T-helper 9 cell (primary cell): ENCODE results near the gene SCMH1.
A peak's percentile ranks its signal among the peaks of the same experiment; 100 is the strongest.

ENCODE experiments used
- DNase-seq: peaks from one replicate; pipeline ENCODE4 v3.0.0-alpha.2; 2020

Gene SCMH1

GRCh38 chr1:40987439-40988276 is 254.4 kb downstream of the SCMH1 start:
- no peak for DNase-seq

- DNase-seq: no peak
Measured at GRCh38 chr1:40986956-40987355, 255.2 kb downstream of the SCMH1 start.

- no peak for DNase-seq
Measured at GRCh38 chr1:40986328-40986783, 255.8 kb downstream of the SCMH1 start.

- DNase-seq: no peak
Measured at GRCh38 chr1:40985875-40986274, 256.2 kb downstream of the SCMH1 start.

DNA sequence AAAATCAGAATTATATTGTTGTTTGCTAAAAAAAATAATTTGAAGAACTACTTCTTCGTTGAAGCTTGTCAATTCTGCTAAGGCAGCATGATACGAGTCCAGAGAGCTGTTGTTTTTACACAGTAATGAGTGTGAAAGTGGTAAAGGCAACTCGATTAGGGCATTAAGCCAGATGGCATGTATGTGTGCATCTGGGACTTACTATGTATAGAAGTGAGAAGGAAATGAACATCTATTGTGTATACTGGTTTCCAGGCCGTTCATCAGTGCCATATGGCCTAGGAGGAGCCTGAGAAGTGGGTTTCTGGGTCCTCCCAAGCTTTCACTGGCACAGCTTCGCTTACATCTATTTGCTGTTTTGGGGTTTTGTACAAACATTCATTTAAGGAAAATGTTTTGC is 256.9 kb downstream of the SCMH1 start:
- DNase-seq: no peak

DNA sequence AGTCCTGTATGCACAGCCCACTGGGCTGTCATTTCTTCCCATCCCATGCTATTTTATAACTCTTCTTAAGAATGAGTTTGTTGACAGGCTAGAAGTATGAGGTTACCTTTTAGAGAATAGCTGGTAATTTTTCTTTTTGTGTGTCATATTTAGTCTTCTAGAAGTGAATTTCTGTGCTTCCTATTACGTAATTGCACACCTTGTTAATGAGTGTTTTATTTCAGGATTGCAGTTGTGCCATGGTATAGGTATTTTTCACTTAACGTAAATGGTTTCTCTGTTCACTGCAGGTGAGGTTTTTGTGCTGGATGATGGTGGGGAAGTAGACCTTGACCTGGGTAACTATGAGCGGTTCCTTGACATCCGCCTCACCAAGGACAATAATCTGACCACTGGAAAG is 257.6 kb downstream of the SCMH1 start:
- no peak for DNase-seq

DNA sequence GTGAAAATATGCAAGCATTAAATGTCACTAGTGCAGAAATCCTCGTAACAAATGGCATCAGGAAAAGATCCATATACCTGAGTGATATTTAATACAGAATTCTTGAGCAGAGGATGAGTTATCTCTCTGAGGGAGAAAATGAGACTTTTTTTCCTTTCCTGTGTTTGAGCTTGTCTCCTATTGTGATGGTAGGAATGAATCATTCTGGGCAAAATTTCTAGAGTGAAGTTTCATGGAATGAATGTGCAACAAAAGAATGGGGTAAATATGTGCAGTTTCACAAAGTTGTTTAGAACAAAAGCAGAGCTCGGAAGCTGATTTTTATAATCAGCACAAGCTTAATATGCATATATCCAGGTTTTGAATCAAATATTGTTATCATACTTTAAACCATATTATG is 258.0 kb downstream of the SCMH1 start:
- no peak for DNase-seq

DNA sequence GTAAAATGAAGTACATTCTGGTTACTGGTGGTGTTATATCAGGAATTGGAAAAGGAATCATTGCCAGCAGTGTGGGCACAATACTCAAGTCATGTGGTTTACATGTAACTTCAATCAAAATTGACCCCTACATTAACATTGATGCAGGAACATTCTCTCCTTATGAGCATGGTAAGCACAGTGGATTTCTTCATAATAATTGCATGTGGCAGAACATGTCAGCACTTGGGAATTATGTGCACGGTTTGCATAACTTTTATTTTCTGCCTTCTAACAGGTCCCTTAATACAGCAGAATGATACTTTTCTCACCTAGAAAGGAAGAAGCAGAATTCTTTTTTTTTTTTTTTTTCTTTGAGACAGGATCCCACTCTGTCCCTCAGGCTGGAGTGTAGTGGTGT is 258.8 kb downstream of the SCMH1 start:
- DNase-seq: no peak

DNA sequence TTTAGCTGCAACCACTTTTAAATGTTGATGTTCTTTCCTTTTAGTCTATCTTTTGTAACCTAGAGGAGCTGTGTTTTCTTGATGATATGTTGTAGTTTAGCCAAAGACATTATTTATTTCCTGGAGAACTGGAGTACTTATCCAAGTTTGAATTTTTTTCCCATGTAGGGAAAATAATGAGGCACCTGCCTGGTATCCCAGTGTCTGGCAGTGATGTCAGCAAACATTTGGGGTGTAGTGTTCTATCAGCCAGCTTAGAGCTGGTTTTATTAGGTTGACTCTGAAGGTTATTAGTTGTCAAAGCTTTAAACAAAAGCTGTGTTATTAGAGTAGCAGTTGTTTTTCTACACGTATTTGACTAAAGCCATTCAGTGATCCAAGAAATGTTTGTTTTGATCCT is 259.4 kb downstream of the SCMH1 start:
- DNase-seq: no peak

DNA sequence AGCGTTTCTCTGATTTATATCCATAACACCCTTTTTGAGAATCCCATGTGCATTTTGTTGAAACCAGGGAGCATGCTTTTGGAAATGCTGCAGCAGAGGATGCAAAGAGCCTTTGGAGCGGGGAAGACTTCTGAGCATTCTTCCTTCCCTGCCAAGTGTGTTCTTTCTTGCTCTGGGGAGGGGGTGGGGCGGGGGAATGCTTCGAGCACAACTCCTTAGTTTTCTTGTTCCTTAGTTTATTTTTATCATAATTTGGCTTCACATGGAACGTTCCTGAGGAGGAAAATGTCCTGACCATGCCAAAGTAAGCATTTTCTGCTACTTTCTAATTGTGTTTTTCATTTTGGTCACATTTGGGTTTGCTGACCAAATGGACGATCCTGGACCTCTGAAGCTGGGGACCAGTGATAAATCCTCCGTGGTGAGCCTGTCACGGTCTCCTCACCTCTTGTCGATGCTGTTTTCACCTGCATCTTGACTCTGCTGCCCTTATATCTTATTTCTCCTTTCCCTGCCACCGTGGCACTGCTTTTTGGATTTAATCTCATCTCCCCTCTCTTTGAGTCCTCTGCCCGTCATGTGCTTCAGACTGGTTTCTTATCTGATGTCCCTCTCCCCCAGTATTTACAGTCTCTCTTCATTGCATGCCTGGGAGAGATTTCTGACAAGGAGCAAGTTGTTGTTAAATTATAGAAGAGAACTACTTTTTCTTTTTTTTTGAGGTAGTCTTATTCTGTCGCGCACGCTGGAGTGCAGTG is 260.2 kb downstream of the SCMH1 start:
- DNase-seq: no peak

DNA sequence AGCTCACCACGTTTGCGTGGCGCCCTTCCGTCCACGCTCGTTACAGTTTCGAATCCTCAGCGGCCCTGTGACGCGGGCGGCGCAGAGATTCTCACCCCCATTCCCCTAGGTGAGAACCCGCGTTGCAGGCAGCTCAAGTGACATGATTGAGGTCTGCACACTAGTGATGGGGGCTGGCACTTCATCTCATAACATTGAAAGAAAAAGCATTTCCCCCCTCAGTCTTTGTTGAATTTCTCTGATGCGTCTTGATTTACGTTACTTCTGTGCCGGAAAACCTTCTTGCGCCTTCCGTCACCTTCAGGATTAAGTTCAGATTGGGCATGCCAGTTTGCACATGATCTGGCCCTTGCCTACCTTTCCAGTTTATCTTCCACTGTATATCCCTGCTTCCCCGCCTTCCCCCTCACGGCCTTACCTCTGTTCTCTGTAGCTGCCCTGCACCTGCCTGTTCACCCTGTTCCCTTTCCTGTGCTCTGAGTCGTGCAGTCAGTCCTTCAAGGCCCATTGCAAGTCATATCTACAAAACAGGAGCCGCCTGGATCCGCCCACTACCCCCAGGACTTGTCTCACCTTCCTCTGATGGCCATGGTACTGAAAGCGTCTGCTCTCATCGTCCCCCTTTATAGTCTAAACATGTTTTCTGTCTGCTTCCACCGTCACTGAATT is 261.5 kb downstream of the SCMH1 start:
- peak; percentile 39 for DNase-seq

GRCh38 chr1:40980068-40980452 is 262.0 kb downstream of the SCMH1 start:
- DNase-seq: no peak

DNA sequence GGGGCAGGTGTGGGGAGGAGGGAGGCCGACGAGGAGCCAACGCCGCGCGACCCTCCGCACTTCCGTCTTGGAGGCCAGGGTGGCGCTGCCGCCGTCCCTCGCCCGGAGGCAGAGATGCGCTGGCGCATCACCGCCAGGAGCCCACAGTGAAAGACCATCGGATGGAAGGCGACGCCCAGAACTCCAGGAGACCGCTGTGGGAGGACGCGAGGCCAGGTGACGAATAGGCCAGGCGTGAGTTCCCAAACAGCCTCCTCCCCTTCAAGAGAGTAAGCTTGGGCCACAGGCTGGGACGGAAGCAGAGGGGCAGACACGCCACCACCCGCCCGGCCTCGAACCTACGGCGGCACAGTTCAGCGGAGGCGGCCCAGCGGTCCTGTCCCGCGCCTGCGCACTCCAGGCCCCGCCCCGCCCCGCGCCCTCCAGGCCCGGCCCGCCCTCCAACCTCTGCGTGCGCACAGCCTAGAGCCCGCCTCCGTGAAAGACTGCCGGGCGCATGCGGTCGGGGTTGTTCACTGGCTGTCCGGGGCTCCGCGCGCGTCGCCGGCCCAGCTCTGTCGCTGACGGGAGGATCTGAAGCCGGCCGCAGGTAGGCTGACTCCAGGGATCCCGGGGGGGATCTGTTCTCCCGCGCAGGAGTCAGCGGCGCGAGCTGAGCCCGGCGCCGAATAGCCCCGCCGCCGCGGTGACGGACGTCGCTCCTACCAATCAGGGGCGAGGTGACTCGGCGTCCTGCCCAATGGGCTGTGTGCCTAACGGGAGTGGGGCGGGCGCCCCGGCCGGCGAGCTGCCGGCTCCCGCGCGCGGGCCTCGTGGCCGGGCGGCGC is 262.7 kb downstream of the SCMH1 start, which contains the start of gene CTPS1:
TSS of gene CTPS1 (plus strand) at position 456 of the 827 bp plus-strand sequence. CDS start 3,595 bp downstream, outside the sequence.
- peak; percentile 94 for DNase-seq

DNA sequence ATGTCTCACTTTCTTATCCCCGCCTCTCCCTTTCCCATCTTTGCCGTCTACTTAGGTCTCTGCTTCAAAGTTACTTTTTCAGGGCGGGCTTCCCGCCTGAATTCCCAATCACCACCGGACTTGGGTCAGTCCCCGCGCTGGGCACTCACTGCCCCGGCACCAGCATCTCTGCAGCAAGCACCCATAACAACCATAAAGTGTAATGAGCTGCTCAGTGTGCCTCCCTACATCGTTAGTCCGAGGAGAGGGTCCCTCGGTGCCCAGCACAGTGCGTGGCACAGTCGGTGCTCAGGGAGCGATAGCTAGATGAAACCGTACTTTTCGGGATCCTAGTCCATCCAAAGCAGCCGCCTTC is 263.2 kb downstream of the SCMH1 start:
- no peak for DNase-seq

DNA sequence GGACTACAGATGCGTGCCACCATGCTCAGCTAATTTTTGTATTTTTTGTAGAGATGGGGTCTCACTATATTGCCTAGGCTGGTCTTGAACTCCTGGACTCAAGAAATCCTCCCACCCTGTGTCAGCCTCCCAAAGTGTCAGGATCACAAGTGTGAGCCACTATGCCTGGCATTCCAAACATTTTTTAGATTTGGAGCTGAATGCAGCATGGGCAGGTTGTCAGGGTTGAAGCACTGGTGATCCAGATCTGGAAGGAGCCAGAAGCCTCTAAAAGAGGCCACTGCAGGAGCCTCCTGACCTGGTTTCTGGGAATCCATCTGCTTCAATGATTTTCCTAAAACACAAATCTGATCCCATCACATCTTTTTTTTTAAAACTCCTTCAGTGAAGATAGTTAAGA is 264.4 kb downstream of the SCMH1 start:
- no peak for DNase-seq
